Measurements from ENCODE around the gene SCIN.

DNA sequence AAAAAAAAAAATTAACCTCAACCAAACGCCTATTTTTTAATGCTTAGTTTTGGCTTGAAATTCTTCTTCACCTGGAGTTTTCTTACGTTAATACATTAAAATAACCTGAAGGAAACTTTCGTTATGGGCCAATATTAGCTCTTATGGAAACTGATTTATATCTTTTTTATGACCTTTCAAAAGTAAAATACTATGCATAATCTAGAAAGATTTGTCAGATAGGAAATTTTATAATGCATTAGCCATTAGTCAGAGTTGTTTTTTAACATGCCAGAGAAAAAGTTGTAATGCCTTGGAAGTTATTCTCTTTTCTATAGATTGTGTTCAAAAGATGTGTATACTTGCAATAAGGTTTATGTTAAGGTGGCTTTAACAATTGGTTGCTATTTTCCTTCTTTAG lies 82.6 kb downstream of the SCIN start:
- TF ChIP-seq, protein P1, sequence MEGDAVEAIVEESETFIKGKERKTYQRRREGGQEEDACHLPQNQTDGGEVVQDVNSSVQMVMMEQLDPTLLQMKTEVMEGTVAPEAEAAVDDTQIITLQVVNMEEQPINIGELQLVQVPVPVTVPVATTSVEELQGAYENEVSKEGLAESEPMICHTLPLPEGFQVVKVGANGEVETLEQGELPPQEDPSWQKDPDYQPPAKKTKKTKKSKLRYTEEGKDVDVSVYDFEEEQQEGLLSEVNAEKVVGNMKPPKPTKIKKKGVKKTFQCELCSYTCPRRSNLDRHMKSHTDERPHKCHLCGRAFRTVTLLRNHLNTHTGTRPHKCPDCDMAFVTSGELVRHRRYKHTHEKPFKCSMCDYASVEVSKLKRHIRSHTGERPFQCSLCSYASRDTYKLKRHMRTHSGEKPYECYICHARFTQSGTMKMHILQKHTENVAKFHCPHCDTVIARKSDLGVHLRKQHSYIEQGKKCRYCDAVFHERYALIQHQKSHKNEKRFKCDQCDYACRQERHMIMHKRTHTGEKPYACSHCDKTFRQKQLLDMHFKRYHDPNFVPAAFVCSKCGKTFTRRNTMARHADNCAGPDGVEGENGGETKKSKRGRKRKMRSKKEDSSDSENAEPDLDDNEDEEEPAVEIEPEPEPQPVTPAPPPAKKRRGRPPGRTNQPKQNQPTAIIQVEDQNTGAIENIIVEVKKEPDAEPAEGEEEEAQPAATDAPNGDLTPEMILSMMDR (IDR thresholded peaks at IDR 0.05): no peak
- TF ChIP-seq POLR2A (IDR thresholded peaks at IDR 0.05) (no peak), POLR2AphosphoS5 (IDR thresholded peaks at IDR 0.05) (no peak)
